ENCODE measurements around the gene ERBB4.

GRCh38 chr2:211688196-211688595 is 850.4 kb downstream of the ERBB4 start:
- TF ChIP-seq CTCF (conservative IDR thresholded peaks at IDR 0.05; ENCODE audit: low read depth, low read length) (no peak), EZH2 (IDR thresholded peaks at IDR 0.05; ENCODE audit: borderline replicate concordance, low read depth, low read length, poor library complexity, severe bottlenecking) (no peak)
